ENCODE results near the gene DISC1.
"Not testable (repeated sequence)": the region's sequence is repeated elsewhere in the genome, so short reads cannot be mapped to it uniquely, and the experiment has no call there.

Gene DISC1

GRCh38 chr1:231653632-231654031 lies 27.0 kb downstream of the DISC1 start:
- Histone ChIP-seq H3K4me1 (ENCODE audit: low read length) (no peaks in the 10 kb centered on the region), H3K9ac (ENCODE audit: low read length) (no peak overlapping the region)
- TF ChIP-seq CTCF (IDR thresholded peaks at IDR 0.05; ENCODE audit: low read depth, low read length): no peak
- TF ChIP-seq EZH2phosphoT487 (IDR thresholded peaks at IDR 0.05; ENCODE audit: low read depth): no peak

GRCh38 chr1:231656741-231657140 lies 30.2 kb downstream of the DISC1 start:
- no peak overlapping the region for H3K9ac ChIP-seq (ENCODE audit: low read length)
- H3K27me3 ChIP-seq (ENCODE audit: low read depth, low read length): peaks cover 12% of the 10 kb centered on the region; the same call in 1 of the 2 replicates
- H3K79me2 ChIP-seq (ENCODE audit: low read length): no peaks in the 10 kb centered on the region
- TF ChIP-seq EZH2phosphoT487 (IDR thresholded peaks at IDR 0.05; ENCODE audit: low read depth): no peak
- TF ChIP-seq CTCF (IDR thresholded peaks at IDR 0.05; ENCODE audit: low read depth, low read length): no peak
- no peaks in the 10 kb centered on the region for H3K9me3 ChIP-seq (ENCODE audit: insufficient read depth, low read length)
- H3K36me3 ChIP-seq (replicated peaks; ENCODE audit: low read depth, low read length): no peaks in the 10 kb centered on the region
- no peak overlapping the region for H3K4me2 ChIP-seq (ENCODE audit: low read length)
- H3K4me1 ChIP-seq (ENCODE audit: low read length): no peaks in the 10 kb centered on the region
- H3K27ac ChIP-seq (ENCODE audit: low read length): no peak overlapping the region
- H4K20me1 ChIP-seq (ENCODE audit: insufficient read depth, low read length): no peaks in the 10 kb centered on the region
- no peak overlapping the region for H3K4me3 ChIP-seq (ENCODE audit: low read length)
- H2AFZ ChIP-seq (ENCODE audit: low read depth, low read length): no peak overlapping the region

More at GRCh38 chr1:231653632-231654031, 27.0 kb downstream of the DISC1 start:
- no peak overlapping the region for H3K4me2 ChIP-seq (ENCODE audit: low read length)
- no peaks in the 10 kb centered on the region for H3K79me2 ChIP-seq (ENCODE audit: low read length)
- H2AFZ ChIP-seq (ENCODE audit: low read depth, low read length): no peak overlapping the region
- no peak overlapping the region for H3K4me3 ChIP-seq (ENCODE audit: low read length)
- no peak overlapping the region for H3K27ac ChIP-seq (ENCODE audit: low read length)
- no peaks in the 10 kb centered on the region for H3K36me3 ChIP-seq (replicated peaks; ENCODE audit: low read depth, low read length)
- no peaks in the 10 kb centered on the region for H3K9me3 ChIP-seq (ENCODE audit: insufficient read depth, low read length)
- H4K20me1 ChIP-seq (ENCODE audit: insufficient read depth, low read length): no peaks in the 10 kb centered on the region
- peaks cover 12% of the 10 kb centered on the region; the same call in 1 of the 2 replicates for H3K27me3 ChIP-seq (ENCODE audit: low read depth, low read length)

GRCh38 chr1:231658223-231658622 lies 31.6 kb downstream of the DISC1 start:
- H3K36me3 ChIP-seq (replicated peaks; ENCODE audit: low read depth, low read length); H2AFZ ChIP-seq (ENCODE audit: low read depth, low read length); H3K4me3 ChIP-seq (ENCODE audit: low read length); H3K4me2 ChIP-seq (ENCODE audit: low read length); H3K27ac ChIP-seq (ENCODE audit: low read length); H3K9ac ChIP-seq (ENCODE audit: low read length); H3K9me3 ChIP-seq (ENCODE audit: insufficient read depth, low read length); H3K4me1 ChIP-seq (ENCODE audit: low read length); H4K20me1 ChIP-seq (ENCODE audit: insufficient read depth, low read length); H3K79me2 ChIP-seq (ENCODE audit: low read length): not testable (repeated sequence)
- H3K27me3 ChIP-seq (ENCODE audit: low read depth, low read length): peaks cover 12% of the 10 kb centered on the region; the same call in 1 of the 2 replicates

- Histone ChIP-seq H3K36me3 (replicated peaks; ENCODE audit: low read depth, low read length) (no peaks in the 10 kb centered on the region), H3K27me3 (ENCODE audit: low read depth, low read length) (peaks cover 12% of the 10 kb centered on the region; the same call in 1 of the 2 replicates), H3K9ac (ENCODE audit: low read length) (no peak overlapping the region), H3K9me3 (ENCODE audit: insufficient read depth, low read length) (no peaks in the 10 kb centered on the region), H4K20me1 (ENCODE audit: insufficient read depth, low read length) (no peaks in the 10 kb centered on the region), H3K4me1 (ENCODE audit: low read length) (no peaks in the 10 kb centered on the region), H3K4me3 (ENCODE audit: low read length) (no peak overlapping the region), H3K79me2 (ENCODE audit: low read length) (no peaks in the 10 kb centered on the region), H2AFZ (ENCODE audit: low read depth, low read length) (no peak overlapping the region), H3K4me2 (ENCODE audit: low read length) (no peak overlapping the region), H3K27ac (ENCODE audit: low read length) (no peak overlapping the region)
- TF ChIP-seq EZH2phosphoT487 (IDR thresholded peaks at IDR 0.05; ENCODE audit: low read depth) (no peak), CTCF (IDR thresholded peaks at IDR 0.05; ENCODE audit: low read depth, low read length) (no peak)
These were observed 33.6 kb downstream of the DISC1 start for GRCh38 chr1:231660198-231660597.
